ENCODE data around the gene SNRK. TPM values are rescaled to one million over a fixed set of nuclear protein-coding genes. Genes with fewer than 3 reads are reported as not detected.

Gene SNRK
- total RNA-seq, 1 donor from 2014 or later = 37.7 TPM

DNA sequence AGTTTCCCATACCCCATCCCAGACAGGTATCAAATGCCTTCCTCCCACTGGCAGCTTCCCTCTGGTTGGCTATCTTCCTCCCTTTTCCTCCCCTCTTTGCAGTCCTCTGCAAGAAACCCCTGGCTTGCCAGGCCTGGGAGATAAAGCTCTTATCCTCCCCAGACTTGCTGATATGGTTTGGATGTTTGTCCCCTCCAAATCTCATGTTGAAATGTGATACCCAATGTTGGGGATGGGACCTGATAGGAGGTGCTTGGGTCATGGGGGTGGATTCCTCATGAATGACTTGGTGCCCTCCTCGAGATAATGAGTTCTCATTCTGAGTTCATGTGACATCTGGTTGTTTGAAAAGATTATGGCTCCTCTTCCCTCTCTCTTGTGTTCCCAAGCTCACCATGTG lies 32.2 kb upstream of the SNRK start:
- no peak for DNase-seq (ENCODE audit: low spot score)
- H3K9me3 Mint-ChIP-seq = no peaks in the 10 kb centered on the region
- no peaks in the 10 kb centered on the region for H3K36me3 Mint-ChIP-seq (ENCODE audit: low read depth)
- no peaks in the 10 kb centered on the region for H3K4me1 Mint-ChIP-seq (ENCODE audit: low read depth)
- intact Hi-C loops (cut with micrococcal nuclease) = no loop called here
- H3K27ac Mint-ChIP-seq = no peak overlapping the region
- peaks cover 12% of the 10 kb centered on the region for H3K27me3 Mint-ChIP-seq (ENCODE audit: insufficient read depth)
- H3K4me3 Mint-ChIP-seq = no peak overlapping the region

DNA sequence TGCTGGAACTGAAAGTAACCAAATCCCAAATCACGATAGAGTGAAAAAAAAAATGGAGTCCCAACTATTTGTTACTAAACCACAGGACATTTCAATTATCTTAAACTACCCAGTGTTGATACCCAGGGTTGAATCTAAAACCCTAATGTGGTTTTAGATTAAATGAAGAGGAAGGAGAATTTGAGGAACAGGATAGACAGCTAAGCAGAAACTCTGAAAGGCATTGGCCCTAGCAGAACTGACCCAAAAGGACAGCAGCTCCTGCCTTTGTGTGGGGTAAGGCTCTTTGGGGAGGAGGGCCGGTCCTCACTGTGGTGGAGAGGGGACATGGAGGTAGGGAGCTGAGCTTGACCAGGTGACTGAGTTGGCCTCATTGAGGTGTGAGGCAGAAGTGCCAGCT lies 30.7 kb upstream of the SNRK start:
- Mint-ChIP-seq H3K36me3 (ENCODE audit: low read depth) (no peaks in the 10 kb centered on the region), H3K27me3 (ENCODE audit: insufficient read depth) (peaks cover 10% of the 10 kb centered on the region), H3K27ac (no peak overlapping the region), H3K9me3 (no peaks in the 10 kb centered on the region), H3K4me3 (no peak overlapping the region), H3K4me1 (ENCODE audit: low read depth) (no peaks in the 10 kb centered on the region)
- DNase-seq (ENCODE audit: low spot score) = no peak
- intact Hi-C loops (cut with micrococcal nuclease) = no loop called here

DNA sequence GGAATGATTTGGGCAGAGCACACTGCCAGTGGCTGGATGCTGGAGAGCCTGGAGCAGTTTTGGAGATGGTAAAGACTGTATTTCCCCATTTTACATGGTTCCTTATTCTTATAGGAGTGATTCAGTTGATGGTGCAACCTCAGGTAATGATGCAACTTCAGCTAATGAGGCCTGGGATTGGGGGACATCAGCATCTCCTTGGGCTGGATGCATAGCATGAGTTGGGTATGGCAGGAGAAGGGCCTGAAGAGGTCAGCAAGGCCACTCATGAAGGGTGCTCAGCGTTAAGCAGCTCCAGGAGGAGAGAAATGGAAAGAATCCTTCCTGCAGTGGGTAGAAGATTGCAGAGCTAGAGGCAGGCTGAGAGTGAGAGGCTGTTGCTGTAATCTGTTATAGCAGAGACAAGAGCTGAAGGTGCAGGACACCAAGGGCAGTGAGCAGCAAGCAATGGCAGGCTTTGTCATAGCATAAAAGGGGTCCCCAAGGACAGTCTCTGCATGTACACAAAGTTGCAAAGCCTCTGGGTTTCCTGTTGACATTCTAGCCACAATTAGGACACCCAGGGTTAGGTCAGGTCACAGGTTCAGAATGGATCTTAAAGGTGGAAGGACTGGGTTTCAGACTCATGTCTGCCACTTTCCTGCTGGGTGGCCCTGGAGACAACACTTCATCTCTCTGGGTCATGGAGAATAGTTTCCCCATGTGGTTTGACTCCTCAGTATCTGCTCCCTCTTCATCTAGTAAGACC lies 29.5 kb upstream of the SNRK start:
- no peaks in the 10 kb centered on the region for H3K36me3 Mint-ChIP-seq (ENCODE audit: low read depth)
- intact Hi-C loops (cut with micrococcal nuclease) = no loop called here
- H3K27ac Mint-ChIP-seq = no peak overlapping the region
- H3K9me3 Mint-ChIP-seq = no peaks in the 10 kb centered on the region
- no peak overlapping the region for H3K4me3 Mint-ChIP-seq
- peaks cover 1% of the 10 kb centered on the region for H3K4me1 Mint-ChIP-seq (ENCODE audit: low read depth)
- H3K27me3 Mint-ChIP-seq (ENCODE audit: insufficient read depth) = peaks cover 10% of the 10 kb centered on the region
- no peak for DNase-seq (ENCODE audit: low spot score)

DNA sequence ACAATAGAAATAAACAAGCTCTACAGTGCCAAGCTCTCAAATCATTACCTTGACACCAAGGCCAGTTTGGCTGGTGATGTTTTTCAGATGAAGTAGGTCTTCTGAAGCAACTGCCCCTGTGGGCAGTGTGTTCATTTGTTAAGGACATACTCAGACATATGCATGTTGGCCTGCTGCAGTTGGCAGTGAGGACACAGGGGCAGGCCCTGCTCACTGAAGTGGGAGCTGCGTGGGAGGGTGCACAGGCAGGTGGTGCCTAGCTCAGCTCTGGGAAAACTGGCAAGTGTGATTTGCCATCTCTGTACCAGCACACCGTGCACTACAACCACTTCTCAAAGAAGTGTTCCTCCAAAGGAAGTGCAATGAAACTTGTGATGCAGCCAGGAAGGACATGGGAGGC lies 28.5 kb upstream of the SNRK start:
- Mint-ChIP-seq H3K9me3 (no peaks in the 10 kb centered on the region), H3K4me1 (ENCODE audit: low read depth) (peaks cover 8% of the 10 kb centered on the region), H3K36me3 (ENCODE audit: low read depth) (no peaks in the 10 kb centered on the region), H3K27me3 (ENCODE audit: insufficient read depth) (peaks cover 12% of the 10 kb centered on the region), H3K4me3 (no peak overlapping the region), H3K27ac (no peak overlapping the region)
- intact Hi-C loops (cut with micrococcal nuclease) = no loop called here
- DNase-seq (ENCODE audit: low spot score) = no peak

DNA sequence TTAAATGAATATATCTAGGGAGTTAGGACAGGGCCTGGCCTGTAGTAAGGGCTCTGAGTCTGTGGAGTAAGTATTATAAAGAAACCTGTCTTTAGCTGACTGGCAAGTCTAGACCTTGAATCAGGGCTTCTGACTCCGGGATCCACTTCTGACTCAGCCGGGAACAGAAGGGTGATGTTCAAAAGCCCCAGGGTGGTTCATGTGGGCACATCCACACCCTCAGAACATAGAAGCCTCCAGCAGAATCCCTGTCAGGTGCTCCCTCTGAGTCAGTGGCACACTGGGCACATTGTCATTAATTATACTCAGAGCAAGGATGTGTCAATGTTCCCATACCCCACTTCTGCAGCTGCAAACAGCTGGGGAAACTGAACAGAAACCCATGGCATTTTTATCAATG lies 26.7 kb upstream of the SNRK start:
- Mint-ChIP-seq H3K4me3 (no peak overlapping the region), H3K9me3 (no peaks in the 10 kb centered on the region), H3K4me1 (ENCODE audit: low read depth) (peaks cover 8% of the 10 kb centered on the region), H3K27ac (no peak overlapping the region), H3K27me3 (ENCODE audit: insufficient read depth) (peaks cover 6% of the 10 kb centered on the region), H3K36me3 (ENCODE audit: low read depth) (no peaks in the 10 kb centered on the region)
- intact Hi-C loops (cut with micrococcal nuclease) = no loop called here
- no peak for DNase-seq (ENCODE audit: low spot score)

DNA sequence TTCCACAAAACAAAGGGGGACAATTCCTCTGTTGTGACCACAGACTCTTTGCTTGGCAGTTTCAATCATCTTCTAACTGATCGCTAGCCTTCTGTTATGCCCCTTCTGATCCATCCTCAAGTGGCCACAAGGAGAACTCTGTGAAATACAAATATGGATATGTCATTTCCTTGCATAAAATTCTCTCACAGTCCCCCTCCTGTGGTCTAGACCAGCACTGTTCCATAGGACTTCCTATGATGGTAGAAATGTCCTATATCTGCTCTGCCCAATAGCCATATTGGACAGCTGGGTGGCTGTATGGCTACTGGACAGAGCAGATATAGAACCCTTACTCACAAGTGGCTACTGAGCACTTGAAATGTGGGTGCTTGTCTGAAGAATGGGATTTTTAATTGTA lies 25.9 kb upstream of the SNRK start:
- Mint-ChIP-seq H3K27me3 (ENCODE audit: insufficient read depth) (peaks cover 6% of the 10 kb centered on the region), H3K4me1 (ENCODE audit: low read depth) (peaks cover 8% of the 10 kb centered on the region), H3K4me3 (no peak overlapping the region), H3K36me3 (ENCODE audit: low read depth) (no peaks in the 10 kb centered on the region), H3K27ac (no peak overlapping the region), H3K9me3 (no peaks in the 10 kb centered on the region)
- intact Hi-C loops (cut with micrococcal nuclease) = no loop called here
- DNase-seq (ENCODE audit: low spot score) = no peak

DNA sequence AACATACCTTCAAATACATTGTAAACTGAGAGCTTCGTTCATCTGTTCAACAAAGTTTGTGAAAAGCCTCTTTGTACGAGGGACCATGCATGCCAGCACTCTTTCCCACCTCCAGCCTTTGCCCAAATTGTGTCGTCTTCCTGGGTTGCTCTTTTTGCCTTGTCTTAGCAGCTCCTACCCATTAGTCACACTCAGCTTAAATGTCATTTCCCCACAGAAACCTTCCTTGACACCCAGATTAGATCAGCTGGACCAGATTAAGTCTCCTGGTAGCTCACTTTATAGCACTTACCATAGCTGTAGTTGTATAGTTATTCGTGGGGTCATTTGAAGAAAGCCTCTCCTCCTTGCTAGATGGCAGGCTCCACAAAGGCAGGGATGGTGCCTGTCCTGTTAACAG lies 24.1 kb upstream of the SNRK start:
- H3K27ac Mint-ChIP-seq = no peak overlapping the region
- H3K4me3 Mint-ChIP-seq = no peak overlapping the region

DNA sequence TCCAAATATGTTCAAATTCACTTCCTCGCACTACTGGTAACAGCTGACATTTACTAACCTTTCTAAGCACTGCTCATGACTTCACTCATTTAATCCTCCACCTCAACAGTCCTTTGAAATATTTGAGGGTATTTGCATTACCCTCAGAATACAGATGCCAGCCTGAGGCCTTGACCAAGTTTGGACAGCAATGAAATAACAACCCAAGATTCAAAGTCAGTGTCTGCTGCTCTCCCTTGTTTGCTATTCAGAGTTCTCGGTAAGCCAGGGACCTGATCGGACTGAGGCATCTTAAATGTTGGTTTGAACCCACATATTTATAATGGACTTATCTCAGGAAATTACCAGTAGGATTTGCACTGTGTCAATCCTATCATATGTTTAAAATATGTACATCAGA lies 19.9 kb upstream of the SNRK start:
- peaks cover 6% of the 10 kb centered on the region for H3K9me3 Mint-ChIP-seq

More for the DNA sequence above, 24.1 kb upstream of the SNRK start:
- Mint-ChIP-seq H3K9me3 (no peaks in the 10 kb centered on the region), H3K27me3 (ENCODE audit: insufficient read depth) (peaks cover 4% of the 10 kb centered on the region), H3K36me3 (ENCODE audit: low read depth) (no peaks in the 10 kb centered on the region), H3K4me1 (ENCODE audit: low read depth) (peaks cover 8% of the 10 kb centered on the region)
- intact Hi-C loops (cut with micrococcal nuclease) = no loop called here
- no peak for DNase-seq (ENCODE audit: low spot score)

DNA sequence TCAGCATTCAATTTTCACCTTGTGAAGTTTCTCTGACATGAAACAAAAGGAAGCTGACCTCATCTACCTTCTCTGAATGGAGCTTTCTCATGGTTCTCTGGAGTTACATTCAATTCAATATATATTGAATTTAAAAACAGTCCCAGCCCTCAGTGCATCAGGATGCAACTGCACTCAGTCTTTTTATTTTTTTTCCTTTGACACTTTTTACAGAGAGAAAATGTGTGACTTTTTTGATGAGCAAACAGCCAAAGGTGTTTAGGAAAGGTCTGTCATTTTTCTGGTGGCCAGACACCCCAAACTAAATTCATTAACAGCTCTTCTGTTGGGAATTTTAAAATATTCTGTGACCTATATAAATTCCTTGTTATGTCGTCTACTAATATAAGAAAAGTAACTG lies 19.3 kb upstream of the SNRK start:
- no peak for DNase-seq (ENCODE audit: low spot score)
- Mint-ChIP-seq H3K9me3 (peaks cover 6% of the 10 kb centered on the region), H3K4me1 (ENCODE audit: low read depth) (peaks cover 6% of the 10 kb centered on the region), H3K36me3 (ENCODE audit: low read depth) (peaks cover 3% of the 10 kb centered on the region), H3K27me3 (ENCODE audit: insufficient read depth) (peaks cover 2% of the 10 kb centered on the region), H3K27ac (no peak overlapping the region), H3K4me3 (no peak overlapping the region)
- intact Hi-C loops (cut with micrococcal nuclease) = no loop called here

More for the DNA sequence above, 19.9 kb upstream of the SNRK start:
- H3K36me3 Mint-ChIP-seq (ENCODE audit: low read depth) = peaks cover 3% of the 10 kb centered on the region
- DNase-seq (ENCODE audit: low spot score) = no peak
- H3K4me1 Mint-ChIP-seq (ENCODE audit: low read depth) = peaks cover 8% of the 10 kb centered on the region
- intact Hi-C loops (cut with micrococcal nuclease) = no loop called here
- H3K4me3 Mint-ChIP-seq = no peak overlapping the region
- H3K27ac Mint-ChIP-seq = no peak overlapping the region
- peaks cover 2% of the 10 kb centered on the region for H3K27me3 Mint-ChIP-seq (ENCODE audit: insufficient read depth)

DNA sequence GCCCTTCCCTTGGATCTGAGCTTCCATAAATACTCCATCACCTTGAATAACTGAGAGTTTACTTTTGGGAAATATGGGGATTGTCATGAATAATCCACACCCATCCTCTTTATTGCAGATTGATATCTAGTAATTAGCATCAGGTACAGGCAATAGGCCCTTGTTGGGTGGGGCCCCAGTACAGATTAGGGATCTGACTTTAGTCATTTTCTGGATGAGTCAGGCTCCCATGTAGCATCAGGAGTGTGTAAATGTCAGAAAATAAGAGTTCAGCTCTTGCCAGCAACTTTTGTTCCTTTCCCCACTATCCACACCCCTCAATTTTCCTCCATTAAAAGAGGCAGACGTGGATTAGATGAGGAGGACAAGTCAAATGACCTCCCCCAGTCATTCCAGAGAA lies 17.7 kb upstream of the SNRK start:
- Mint-ChIP-seq H3K4me3 (no peak overlapping the region), H3K4me1 (ENCODE audit: low read depth) (no peaks in the 10 kb centered on the region), H3K9me3 (peaks cover 6% of the 10 kb centered on the region), H3K27me3 (ENCODE audit: insufficient read depth) (peaks cover 2% of the 10 kb centered on the region), H3K36me3 (ENCODE audit: low read depth) (peaks cover 3% of the 10 kb centered on the region), H3K27ac (no peak overlapping the region)
- no peak for DNase-seq (ENCODE audit: low spot score)
- intact Hi-C loops (cut with micrococcal nuclease) = no loop called here

DNA sequence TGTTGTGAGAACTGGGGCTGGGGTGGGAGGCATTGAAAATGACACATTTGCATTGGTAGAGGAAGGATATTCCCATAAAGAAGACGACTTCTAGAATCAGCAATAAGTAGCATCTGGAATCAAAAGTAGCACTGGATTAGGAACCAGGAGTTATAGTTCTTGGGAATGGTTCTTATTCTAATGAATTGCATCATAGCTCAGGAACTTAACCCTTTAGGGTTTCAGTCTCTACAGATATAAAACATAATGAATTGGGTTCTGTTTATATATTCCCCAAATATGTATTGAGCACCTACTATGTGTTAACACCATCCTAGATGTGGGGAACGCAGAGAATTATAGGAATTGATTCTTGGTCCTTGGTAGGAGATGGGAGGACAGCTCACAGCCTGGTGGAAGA lies 16.3 kb upstream of the SNRK start:
- no peak overlapping the region for H3K27ac Mint-ChIP-seq
- peaks cover 6% of the 10 kb centered on the region for H3K9me3 Mint-ChIP-seq
- DNase-seq (ENCODE audit: low spot score) = no peak
- peaks cover 3% of the 10 kb centered on the region for H3K36me3 Mint-ChIP-seq (ENCODE audit: low read depth)
- H3K4me1 Mint-ChIP-seq (ENCODE audit: low read depth) = no peaks in the 10 kb centered on the region
- peaks cover 2% of the 10 kb centered on the region for H3K27me3 Mint-ChIP-seq (ENCODE audit: insufficient read depth)
- intact Hi-C loops (cut with micrococcal nuclease) = no loop called here
- no peak overlapping the region for H3K4me3 Mint-ChIP-seq

DNA sequence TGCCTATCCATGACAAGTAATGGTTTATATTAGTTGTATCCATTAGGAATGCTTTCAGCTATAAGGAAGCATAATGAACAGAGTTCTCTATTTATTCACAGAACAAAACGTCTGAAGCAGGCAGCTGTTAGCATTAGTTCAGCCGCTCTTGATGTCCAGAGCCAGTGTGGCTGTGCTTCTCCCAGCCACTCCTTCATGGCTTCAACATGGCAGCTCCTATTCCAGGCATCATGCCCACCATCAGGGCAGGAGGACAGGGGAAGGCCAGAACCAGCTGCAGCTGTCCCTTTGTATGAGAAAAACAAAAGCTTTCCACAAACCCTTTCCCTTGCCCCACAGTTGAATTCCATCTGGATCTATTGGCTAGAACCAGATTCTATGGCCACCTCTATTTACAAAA lies 12.9 kb upstream of the SNRK start:
- peaks cover 10% of the 10 kb centered on the region for H3K9me3 Mint-ChIP-seq
- H3K4me3 Mint-ChIP-seq = no peak overlapping the region
- peaks cover 12% of the 10 kb centered on the region for H3K4me1 Mint-ChIP-seq (ENCODE audit: low read depth)
- no peak for DNase-seq (ENCODE audit: low spot score)
- H3K27ac Mint-ChIP-seq = no peak overlapping the region
- H3K36me3 Mint-ChIP-seq (ENCODE audit: low read depth) = peaks cover 6% of the 10 kb centered on the region
- intact Hi-C loops (cut with micrococcal nuclease) = no loop called here
- H3K27me3 Mint-ChIP-seq (ENCODE audit: insufficient read depth) = peaks cover 5% of the 10 kb centered on the region

DNA sequence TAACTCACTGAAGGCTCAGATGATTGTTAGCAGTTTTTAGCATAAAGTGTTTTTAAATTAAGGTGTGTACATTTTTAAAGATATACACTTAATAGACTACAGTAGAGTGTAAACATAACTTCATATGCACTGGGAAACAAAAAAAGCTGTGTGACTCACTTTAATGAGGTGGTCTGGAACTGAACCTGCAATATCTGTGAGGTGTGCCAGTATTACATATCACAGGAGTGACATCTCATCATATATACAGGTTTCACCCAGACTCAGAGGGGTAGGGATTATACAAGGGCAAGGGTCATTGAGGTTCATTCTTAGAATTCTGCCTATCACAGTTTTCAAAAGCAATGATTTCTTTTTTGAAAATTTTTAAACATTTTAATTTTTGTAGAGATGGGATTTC lies 7.3 kb upstream of the SNRK start:
- Mint-ChIP-seq H3K9me3 (peaks cover 4% of the 10 kb centered on the region), H3K4me1 (ENCODE audit: low read depth) (peaks cover 17% of the 10 kb centered on the region), H3K4me3 (no peak overlapping the region), H3K27me3 (ENCODE audit: insufficient read depth) (peaks cover 11% of the 10 kb centered on the region), H3K27ac (no peak overlapping the region), H3K36me3 (ENCODE audit: low read depth) (peaks cover 4% of the 10 kb centered on the region)
- no peak for DNase-seq (ENCODE audit: low spot score)
- intact Hi-C loops (cut with micrococcal nuclease) = no loop called here

DNA sequence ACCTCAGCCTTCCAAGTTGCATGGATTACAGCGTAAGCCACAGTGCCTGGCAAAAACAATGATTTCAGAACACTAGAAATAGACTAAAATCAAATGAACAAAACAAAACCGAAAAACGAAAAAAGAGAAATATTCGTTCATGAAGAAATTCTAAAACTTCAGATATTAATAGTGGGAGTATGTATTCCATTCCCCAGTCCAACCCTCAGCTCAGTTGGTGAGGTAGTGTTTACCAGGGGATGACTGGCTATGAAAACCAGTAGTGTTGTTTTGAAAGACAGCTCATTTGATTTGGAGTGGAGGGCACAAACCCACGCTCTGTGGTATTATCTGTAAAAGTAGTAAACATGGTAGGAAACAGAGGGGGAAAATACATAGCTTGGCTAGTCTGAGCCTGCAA lies 6.8 kb upstream of the SNRK start:
- Mint-ChIP-seq H3K36me3 (ENCODE audit: low read depth) (peaks cover 4% of the 10 kb centered on the region), H3K9me3 (peaks cover 4% of the 10 kb centered on the region), H3K27ac (no peak overlapping the region), H3K27me3 (ENCODE audit: insufficient read depth) (peaks cover 11% of the 10 kb centered on the region), H3K4me3 (no peak overlapping the region), H3K4me1 (ENCODE audit: low read depth) (peaks cover 17% of the 10 kb centered on the region)
- intact Hi-C loops (cut with micrococcal nuclease) = no loop called here
- no peak for DNase-seq (ENCODE audit: low spot score)
